ENCODE results near the gene TMEM235.

The TMEM235 gene

GRCh38 chr17:78272181-78272913 lies 40.9 kb downstream of the TMEM235 start:
- no peak for DNase-seq (ENCODE audit: low read depth in 2 of 2)

GRCh38 chr17:78272914-78273258 lies 41.5 kb downstream of the TMEM235 start:
- DNase-seq (ENCODE audit: low read depth in 2 of 2), result no peak

GRCh38 chr17:78273813-78274212 lies 42.4 kb downstream of the TMEM235 start:
- no peak for DNase-seq (ENCODE audit: low read depth in 2 of 2)

- no peak for DNase-seq (ENCODE audit: low read depth in 2 of 2)
Observed at GRCh38 chr17:78275355-78275754, 43.9 kb downstream of the TMEM235 start.

- no peak for DNase-seq (ENCODE audit: low read depth in 2 of 2)
Observed at GRCh38 chr17:78276098-78276887, 44.9 kb downstream of the TMEM235 start.

GRCh38 chr17:78278139-78278741 lies 46.8 kb downstream of the TMEM235 start:
- no peak for DNase-seq (ENCODE audit: low read depth in 2 of 2)

GRCh38 chr17:78279360-78279990 lies 48.0 kb downstream of the TMEM235 start:
- DNase-seq (ENCODE audit: low read depth in 2 of 2), result no peak

- no peak for DNase-seq (ENCODE audit: low read depth in 2 of 2)
Observed at GRCh38 chr17:78281249-78281845, 49.9 kb downstream of the TMEM235 start.

- no peak for DNase-seq (ENCODE audit: low read depth in 2 of 2)
Observed at GRCh38 chr17:78284146-78284545, 52.7 kb downstream of the TMEM235 start.

- DNase-seq (ENCODE audit: low read depth in 2 of 2), result no peak
Observed at GRCh38 chr17:78289004-78289403, 57.6 kb downstream of the TMEM235 start.

GRCh38 chr17:78289802-78290363 lies 58.5 kb downstream of the TMEM235 start:
- peak; percentile 37 to 52 for DNase-seq (ENCODE audit: low read depth in 2 of 2)
